ENCODE measurements around the gene RRM2. TPM values are rescaled to one million over a fixed set of nuclear protein-coding genes. Genes with fewer than 3 reads are reported as not detected.

Gene RRM2
- total and polyA plus RNA-seq, 10 donors, result 2.3 to 39.2 (median 13.5) TPM

GRCh38 chr2:10169053-10169578, 46.6 kb downstream of the RRM2 start:
- Histone ChIP-seq H3K4me3 (no peak overlapping the region), H3K4me1 (peaks cover 0 to 5% (median 0%) of the 10 kb centered on the region in 6 donors), H3K9me3 (no peaks in the 10 kb centered on the region), H3K36me3 (peaks cover 0 to 67% (median 0%) of the 10 kb centered on the region in 6 donors), H3K27ac (no peak overlapping the region), H3K27me3 (replicated peaks in 1 of 7) (no peaks in the 10 kb centered on the region)
- TF ChIP-seq POLR2A (IDR thresholded peaks at IDR 0.05) (no peak), CTCF (IDR thresholded peaks at IDR 0.05 in 8 of 11, conservative IDR thresholded peaks at IDR 0.05 in 3 of 11) (no peak), POLR2AphosphoS5 (IDR thresholded peaks at IDR 0.05) (no peak)
- intact Hi-C loops (cut with DNase I; ENCODE audit: low total_unique reads), result no loop called here
- DNase-seq, result peak; percentile 6
- 93 to 99% (median 97%) methylated on average over 7 of the region's 7 CpGs for WGBS, 5 donors

GRCh38 chr2:10169581-10169980, 47.0 kb downstream of the RRM2 start:
- no peaks in the 10 kb centered on the region for H3K9me3 ChIP-seq
- TF ChIP-seq POLR2A (IDR thresholded peaks at IDR 0.05) (no peak), CTCF (IDR thresholded peaks at IDR 0.05 in 8 of 11, conservative IDR thresholded peaks at IDR 0.05 in 3 of 11) (no peak), POLR2AphosphoS5 (IDR thresholded peaks at IDR 0.05) (no peak)
- H3K4me3 ChIP-seq, result no peak overlapping the region
- H3K27ac ChIP-seq, result no peak overlapping the region
- H3K27me3 ChIP-seq (replicated peaks in 1 of 7), result no peaks in the 10 kb centered on the region
- 81 to 89% (median 88%) methylated on average over 10 to 11 of the region's 11 CpGs for WGBS, 5 donors
- peak; percentile 50 for DNase-seq
- peaks cover 0 to 62% (median 0%) of the 10 kb centered on the region in 6 donors for H3K36me3 ChIP-seq
- intact Hi-C loops (cut with DNase I; ENCODE audit: low total_unique reads), result no loop called here
- peaks cover 0 to under 1% (median 0%) of the 10 kb centered on the region in 6 donors for H3K4me1 ChIP-seq

- no peak overlapping the region for H3K27ac ChIP-seq
- TF ChIP-seq CTCF (IDR thresholded peaks at IDR 0.05 in 8 of 11, conservative IDR thresholded peaks at IDR 0.05 in 3 of 11) (no peak), POLR2A (IDR thresholded peaks at IDR 0.05) (no peak), POLR2AphosphoS5 (IDR thresholded peaks at IDR 0.05) (no peak)
- 50 to 83% (median 74%) methylated on average over 9 of the region's 9 CpGs for WGBS, 5 donors
Measured at GRCh38 chr2:10170256-10170655, 47.7 kb downstream of the RRM2 start.

GRCh38 chr2:10171006-10171800, 48.7 kb downstream of the RRM2 start:
- Histone ChIP-seq H3K9me3 (no peaks in the 10 kb centered on the region), H3K4me1 (no peaks in the 10 kb centered on the region), H3K36me3 (peaks cover 0 to 46% (median 0%) of the 10 kb centered on the region in 6 donors), H3K4me3 (no peak overlapping the region), H3K27me3 (replicated peaks in 1 of 7) (no peaks in the 10 kb centered on the region), H3K27ac (no peak overlapping the region)
- WGBS, 5 donors, result 90 to 95% (median 94%) methylated on average over 14 to 19 of the region's 19 CpGs
- intact Hi-C loops (cut with DNase I; ENCODE audit: low total_unique reads), result no loop called here
- peak; percentile 47 for DNase-seq
- no peak for TF ChIP-seq POLR2AphosphoS5 (IDR thresholded peaks at IDR 0.05)
- TF ChIP-seq CTCF (IDR thresholded peaks at IDR 0.05 in 8 of 11, conservative IDR thresholded peaks at IDR 0.05 in 3 of 11), result no peak
- TF ChIP-seq POLR2A (IDR thresholded peaks at IDR 0.05), result no peak

More at GRCh38 chr2:10170256-10170655, 47.7 kb downstream of the RRM2 start:
- intact Hi-C loops (cut with DNase I; ENCODE audit: low total_unique reads), result no loop called here
- H3K36me3 ChIP-seq, result peaks cover 0 to 55% (median 0%) of the 10 kb centered on the region in 6 donors
- H3K9me3 ChIP-seq, result no peaks in the 10 kb centered on the region
- no peaks in the 10 kb centered on the region for H3K4me1 ChIP-seq
- H3K27me3 ChIP-seq (replicated peaks in 1 of 7), result no peaks in the 10 kb centered on the region
- DNase-seq, result peak; percentile 44
- H3K4me3 ChIP-seq, result no peak overlapping the region
